Osteoblast (primary cell): ENCODE measurements around the gene NAV2. TPM values are rescaled to one million over a fixed set of nuclear protein-coding genes. Genes with fewer than 3 reads are reported as not detected.

ENCODE experiments used
- DNase-seq: peaks from one replicate; pipeline ENCODE4 v3.0.0; 2011; ENCODE audit warnings: low spot score, mixed read lengths; ENCODE audit not compliant: insufficient read length; ENCODE audit errors: missing footprints
- H2AFZ ChIP-seq: 2 replicates; pipeline ENCODE4 v1.6.0; 2011; ENCODE audit warnings: mild to moderate bottlenecking, low read length
- H3K27ac ChIP-seq: 2 replicates; pipeline ENCODE4 v1.5.1; 2011; ENCODE audit warnings: mild to moderate bottlenecking, low read depth, low read length, moderate library complexity
- H3K27me3 ChIP-seq: 2 replicates; pipeline ENCODE4 v1.6.0; 2012; ENCODE audit warnings: mild to moderate bottlenecking, control low read depth, inconsistent platforms, low read length, moderate library complexity; ENCODE audit not compliant: insufficient read depth
- H3K36me3 ChIP-seq: 2 replicates; pipeline ENCODE4 v1.5.1; 2011; ENCODE audit warnings: mild to moderate bottlenecking, low read length, control low read depth, moderate library complexity; ENCODE audit not compliant: insufficient read depth
- H3K4me1 ChIP-seq: 2 replicates; pipeline ENCODE4 v1.5.1; 2011; ENCODE audit warnings: mild to moderate bottlenecking, low read length, control low read depth, moderate library complexity; ENCODE audit not compliant: insufficient read depth
- H3K4me2 ChIP-seq: 2 replicates; pipeline ENCODE4 v1.6.0; 2011; ENCODE audit warnings: mild to moderate bottlenecking, low read length; ENCODE audit not compliant: insufficient read depth
- H3K4me3 ChIP-seq: fragments of 200-600 bp; sonication (generic); 3 replicates; pipeline ENCODE4 v1.5.1; 2012; ENCODE audit warnings: mild to moderate bottlenecking, low read length, inconsistent platforms; ENCODE audit not compliant: insufficient read depth
- H3K79me2 ChIP-seq: 2 replicates; pipeline ENCODE4 v1.6.0; 2012; ENCODE audit warnings: mild to moderate bottlenecking, low read length, control low read depth, inconsistent platforms; ENCODE audit not compliant: insufficient read depth
- H3K9me3 ChIP-seq: 2 replicates; pipeline ENCODE4 v1.5.1; 2011; ENCODE audit warnings: low read depth, low read length, control low read depth
- H4K20me1 ChIP-seq: 2 replicates; pipeline ENCODE4 v1.6.0; 2012; ENCODE audit warnings: mild to moderate bottlenecking, low read length, control low read depth; ENCODE audit not compliant: insufficient read depth
- total RNA-seq: library from RNA; depleted of rRNA; stranded (reverse); fragments of >200 nt; gene quantifications from 2 replicates; pipeline ENCODE4 v1.2.3, GENCODE V29; 2012
- TF ChIP-seq, protein P1 (sequence below): IDR thresholded peaks from 2 replicates; pipeline ENCODE4 v1.5.1; 2011; ENCODE audit warnings: mild to moderate bottlenecking, low read depth, low read length, moderate library complexity; ENCODE audit errors: extremely low read depth

NAV2 gene
- total RNA-seq, 1 donor: 8.7 TPM

DNA sequence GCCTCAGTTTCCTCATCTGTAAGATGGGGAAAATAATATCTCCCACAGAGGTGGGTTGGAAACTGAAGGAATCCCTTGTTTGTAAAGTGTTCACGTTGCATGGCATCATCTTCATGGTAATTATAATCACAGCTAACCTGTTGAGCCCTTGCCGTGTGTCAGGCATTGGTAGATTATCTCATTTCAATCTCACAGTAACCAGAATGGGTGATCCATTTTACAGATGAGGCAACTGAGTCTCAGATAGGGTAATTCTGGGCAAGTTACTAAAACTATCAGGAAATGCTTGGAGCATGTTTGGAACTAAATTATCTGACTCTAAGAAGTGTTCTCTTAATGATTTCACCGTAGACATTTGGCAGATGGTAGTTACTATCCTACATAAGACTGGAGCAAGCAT lies 109.4 kb downstream of the NAV2 start:
- TF ChIP-seq, protein P1, sequence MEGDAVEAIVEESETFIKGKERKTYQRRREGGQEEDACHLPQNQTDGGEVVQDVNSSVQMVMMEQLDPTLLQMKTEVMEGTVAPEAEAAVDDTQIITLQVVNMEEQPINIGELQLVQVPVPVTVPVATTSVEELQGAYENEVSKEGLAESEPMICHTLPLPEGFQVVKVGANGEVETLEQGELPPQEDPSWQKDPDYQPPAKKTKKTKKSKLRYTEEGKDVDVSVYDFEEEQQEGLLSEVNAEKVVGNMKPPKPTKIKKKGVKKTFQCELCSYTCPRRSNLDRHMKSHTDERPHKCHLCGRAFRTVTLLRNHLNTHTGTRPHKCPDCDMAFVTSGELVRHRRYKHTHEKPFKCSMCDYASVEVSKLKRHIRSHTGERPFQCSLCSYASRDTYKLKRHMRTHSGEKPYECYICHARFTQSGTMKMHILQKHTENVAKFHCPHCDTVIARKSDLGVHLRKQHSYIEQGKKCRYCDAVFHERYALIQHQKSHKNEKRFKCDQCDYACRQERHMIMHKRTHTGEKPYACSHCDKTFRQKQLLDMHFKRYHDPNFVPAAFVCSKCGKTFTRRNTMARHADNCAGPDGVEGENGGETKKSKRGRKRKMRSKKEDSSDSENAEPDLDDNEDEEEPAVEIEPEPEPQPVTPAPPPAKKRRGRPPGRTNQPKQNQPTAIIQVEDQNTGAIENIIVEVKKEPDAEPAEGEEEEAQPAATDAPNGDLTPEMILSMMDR: no peak
- DNase-seq: no peak

DNA sequence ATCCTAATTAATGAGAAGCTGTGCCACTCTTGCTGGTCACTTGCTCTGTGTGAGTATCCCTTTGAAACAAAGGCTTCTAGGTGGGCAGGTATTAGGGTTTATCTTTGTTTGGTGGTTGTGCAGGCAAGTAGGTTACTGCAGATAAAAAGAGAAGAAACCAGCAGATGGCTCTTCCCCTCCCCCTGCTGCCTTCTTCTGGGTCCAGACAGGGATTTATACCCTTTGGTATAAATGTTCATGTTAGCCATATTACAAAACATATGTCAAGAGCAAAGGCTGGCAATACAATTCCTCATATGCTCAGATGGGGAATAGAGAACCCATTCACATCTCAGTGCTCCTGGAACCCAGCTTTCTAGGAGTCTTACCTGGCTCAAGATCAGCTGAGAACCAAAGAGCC lies 109.9 kb downstream of the NAV2 start:
- no peaks in the 10 kb centered on the region for H3K9me3 ChIP-seq
- peaks cover 94% of the 10 kb centered on the region for H3K79me2 ChIP-seq
- no peak for DNase-seq
- TF ChIP-seq, protein P1: no peak
- peaks cover 14% of the 10 kb centered on the region for H3K4me1 ChIP-seq
- H3K27ac ChIP-seq: no peak overlapping the region
- H3K27me3 ChIP-seq: no peaks in the 10 kb centered on the region
- peaks cover 28% of the 10 kb centered on the region for H4K20me1 ChIP-seq
- no peak overlapping the region for H3K4me2 ChIP-seq
- H3K36me3 ChIP-seq: no peaks in the 10 kb centered on the region
- H3K4me3 ChIP-seq: no peak overlapping the region
- no peak overlapping the region for H2AFZ ChIP-seq

More for the DNA sequence above, 109.4 kb downstream of the NAV2 start:
- Histone ChIP-seq H3K4me2 (no peak overlapping the region), H3K36me3 (no peaks in the 10 kb centered on the region), H3K9me3 (no peaks in the 10 kb centered on the region), H3K79me2 (peaks cover 94% of the 10 kb centered on the region), H3K27ac (no peak overlapping the region), H4K20me1 (peaks cover 31% of the 10 kb centered on the region), H3K27me3 (no peaks in the 10 kb centered on the region), H3K4me1 (peaks cover 14% of the 10 kb centered on the region), H3K4me3 (no peak overlapping the region), H2AFZ (no peak overlapping the region)

DNA sequence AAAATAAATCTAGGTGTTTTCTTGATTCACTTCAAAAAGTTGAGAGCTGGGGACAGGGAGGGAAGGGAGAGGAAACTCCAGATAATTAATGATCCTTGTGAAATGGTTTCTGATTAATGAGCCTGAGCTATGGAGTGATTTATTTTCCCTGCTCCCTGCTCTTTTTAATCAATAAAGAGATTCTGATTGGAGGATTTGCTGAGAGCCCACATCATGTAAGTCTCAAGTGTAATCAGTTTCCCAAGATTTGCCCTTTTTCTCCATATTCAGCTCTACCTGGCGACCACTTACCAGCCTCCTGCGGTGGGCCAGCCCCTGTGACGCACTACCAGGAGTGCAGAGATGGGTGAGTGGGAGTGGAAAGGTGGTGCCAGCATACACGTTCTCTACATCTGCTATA lies 114.0 kb downstream of the NAV2 start:
- no peak overlapping the region for H3K27ac ChIP-seq
- no peak overlapping the region for H2AFZ ChIP-seq
- no peaks in the 10 kb centered on the region for H3K27me3 ChIP-seq
- H3K36me3 ChIP-seq: no peaks in the 10 kb centered on the region
- peaks cover 94% of the 10 kb centered on the region for H3K79me2 ChIP-seq
- no peak overlapping the region for H3K4me3 ChIP-seq
- peaks cover 3% of the 10 kb centered on the region for H3K4me1 ChIP-seq
- DNase-seq: no peak
- TF ChIP-seq, protein P1: no peak
- no peak overlapping the region for H3K4me2 ChIP-seq
- H4K20me1 ChIP-seq: peaks cover 16% of the 10 kb centered on the region
- H3K9me3 ChIP-seq: no peaks in the 10 kb centered on the region

DNA sequence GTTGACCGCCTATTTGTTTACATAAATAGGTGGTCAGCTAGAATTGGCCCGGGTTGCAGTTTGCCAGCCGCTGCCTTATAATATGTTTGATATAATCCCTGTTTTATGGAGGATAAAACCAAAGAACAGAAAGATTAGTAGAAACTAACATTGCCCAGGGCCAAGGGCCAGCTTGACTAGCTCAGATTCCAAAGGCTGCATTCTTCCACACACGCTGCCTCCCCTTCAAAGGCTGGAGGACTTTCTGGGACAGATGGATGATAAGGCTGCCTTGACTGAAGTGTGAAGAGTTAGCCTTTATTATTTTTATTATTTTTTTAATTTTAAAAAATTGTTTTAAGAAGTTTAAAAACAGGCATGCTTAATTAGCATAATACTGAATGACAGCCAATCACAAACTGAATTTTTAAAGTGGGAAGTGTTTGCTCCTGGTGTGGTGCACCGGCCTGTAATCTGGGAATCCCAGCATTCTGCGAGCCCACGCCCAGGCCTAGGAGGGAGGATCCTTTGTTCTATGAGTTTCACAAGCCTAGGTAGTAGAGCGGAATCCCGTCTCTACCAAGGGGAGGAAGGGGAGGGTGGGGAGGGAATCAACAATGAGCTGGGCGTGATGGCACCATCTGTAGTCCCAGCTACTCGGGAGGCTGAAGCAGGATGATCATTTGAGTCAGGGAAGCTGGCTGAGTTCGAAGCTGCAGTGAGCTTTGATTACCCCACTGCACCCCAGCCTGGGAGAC lies 114.9 kb downstream of the NAV2 start:
- Histone ChIP-seq H3K4me3 (no peak overlapping the region), H3K9me3 (no peaks in the 10 kb centered on the region), H3K79me2 (peaks cover 94% of the 10 kb centered on the region), H4K20me1 (peaks cover 11% of the 10 kb centered on the region), H3K36me3 (peaks cover 3% of the 10 kb centered on the region), H3K4me2 (no peak overlapping the region), H3K27ac (no peak overlapping the region), H3K27me3 (no peaks in the 10 kb centered on the region), H3K4me1 (peaks cover 3% of the 10 kb centered on the region), H2AFZ (no peak overlapping the region)
- TF ChIP-seq, protein P1: no peak
- no peak for DNase-seq
